Neural crest cell (in vitro differentiated cells): ENCODE data around the gene ECSCR. TPM values are rescaled to one million over a fixed set of nuclear protein-coding genes. Genes with fewer than 3 reads are reported as not detected.

Experiments used
- DNase-seq: peaks from one replicate; pipeline ENCODE4 v3.0.0; 2021; ENCODE audit warnings: low read depth, mixed read lengths, low spot score
- H3K27ac Mint-ChIP-seq: one replicate; pipeline ENCODE4 v1.8.0; 2021; ENCODE audit warnings: mild to moderate bottlenecking, mixed read lengths; ENCODE audit not compliant: unreplicated experiment
- H3K27me3 Mint-ChIP-seq: 2 replicates; pipeline ENCODE4 v1.8.0; 2021; ENCODE audit warnings: low read depth, mild to moderate bottlenecking, mixed read lengths
- H3K36me3 Mint-ChIP-seq: 2 replicates; pipeline ENCODE4 v1.8.0; 2021; ENCODE audit warnings: low read depth, mild to moderate bottlenecking, mixed read lengths
- H3K4me1 Mint-ChIP-seq: 2 replicates; pipeline ENCODE4 v1.8.0; 2021; ENCODE audit warnings: mixed read lengths
- H3K4me3 Mint-ChIP-seq: one replicate; pipeline ENCODE4 v1.8.0; 2021; ENCODE audit warnings: mild to moderate bottlenecking, mixed read lengths
- H3K9me3 Mint-ChIP-seq: 2 replicates; pipeline ENCODE4 v1.8.0; 2021; ENCODE audit warnings: mixed read lengths
- total RNA-seq: library from RNA; stranded (reverse); gene quantifications from 2 replicates; pipeline ENCODE4 v1.2.1, GENCODE V29; 2021
- TF ChIP-seq, protein P1 (sequence below): fragments of 200-600 bp; sonication (generic); conservative IDR thresholded peaks from 2 replicates; pipeline ENCODE4 v1.5.0; 2021; ENCODE audit warnings: antibody characterized with exemption, mild to moderate bottlenecking

Gene ECSCR
- total RNA-seq, 1 donor from 2014 or later: not detected

DNA sequence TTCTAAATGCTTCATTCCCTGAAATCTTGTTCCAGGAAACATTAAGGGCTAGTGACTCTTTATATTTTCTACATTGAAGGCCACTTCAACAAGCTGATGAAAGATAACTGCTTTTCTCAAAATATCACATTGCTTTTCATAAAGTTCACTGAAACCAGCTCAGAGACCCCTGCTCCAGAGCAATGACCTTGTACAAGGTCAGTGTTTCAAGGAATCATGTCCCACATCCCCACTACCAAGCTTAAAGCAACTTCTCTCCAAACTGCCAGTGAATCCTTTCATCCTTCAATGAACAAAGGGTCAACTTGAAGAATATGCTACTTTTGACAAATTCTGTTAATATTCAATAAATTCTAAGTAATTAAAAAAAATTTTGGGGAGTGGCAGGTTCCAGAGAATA, 46.7 kb downstream of the ECSCR start:
- no peak for DNase-seq
- Mint-ChIP-seq H3K4me1 (no peaks in the 10 kb centered on the region), H3K27ac (no peak overlapping the region), H3K9me3 (no peaks in the 10 kb centered on the region), H3K4me3 (no peak overlapping the region), H3K27me3 (no peaks in the 10 kb centered on the region), H3K36me3 (peaks cover 6% of the 10 kb centered on the region)
- TF ChIP-seq, protein P1, sequence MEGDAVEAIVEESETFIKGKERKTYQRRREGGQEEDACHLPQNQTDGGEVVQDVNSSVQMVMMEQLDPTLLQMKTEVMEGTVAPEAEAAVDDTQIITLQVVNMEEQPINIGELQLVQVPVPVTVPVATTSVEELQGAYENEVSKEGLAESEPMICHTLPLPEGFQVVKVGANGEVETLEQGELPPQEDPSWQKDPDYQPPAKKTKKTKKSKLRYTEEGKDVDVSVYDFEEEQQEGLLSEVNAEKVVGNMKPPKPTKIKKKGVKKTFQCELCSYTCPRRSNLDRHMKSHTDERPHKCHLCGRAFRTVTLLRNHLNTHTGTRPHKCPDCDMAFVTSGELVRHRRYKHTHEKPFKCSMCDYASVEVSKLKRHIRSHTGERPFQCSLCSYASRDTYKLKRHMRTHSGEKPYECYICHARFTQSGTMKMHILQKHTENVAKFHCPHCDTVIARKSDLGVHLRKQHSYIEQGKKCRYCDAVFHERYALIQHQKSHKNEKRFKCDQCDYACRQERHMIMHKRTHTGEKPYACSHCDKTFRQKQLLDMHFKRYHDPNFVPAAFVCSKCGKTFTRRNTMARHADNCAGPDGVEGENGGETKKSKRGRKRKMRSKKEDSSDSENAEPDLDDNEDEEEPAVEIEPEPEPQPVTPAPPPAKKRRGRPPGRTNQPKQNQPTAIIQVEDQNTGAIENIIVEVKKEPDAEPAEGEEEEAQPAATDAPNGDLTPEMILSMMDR: no peak

DNA sequence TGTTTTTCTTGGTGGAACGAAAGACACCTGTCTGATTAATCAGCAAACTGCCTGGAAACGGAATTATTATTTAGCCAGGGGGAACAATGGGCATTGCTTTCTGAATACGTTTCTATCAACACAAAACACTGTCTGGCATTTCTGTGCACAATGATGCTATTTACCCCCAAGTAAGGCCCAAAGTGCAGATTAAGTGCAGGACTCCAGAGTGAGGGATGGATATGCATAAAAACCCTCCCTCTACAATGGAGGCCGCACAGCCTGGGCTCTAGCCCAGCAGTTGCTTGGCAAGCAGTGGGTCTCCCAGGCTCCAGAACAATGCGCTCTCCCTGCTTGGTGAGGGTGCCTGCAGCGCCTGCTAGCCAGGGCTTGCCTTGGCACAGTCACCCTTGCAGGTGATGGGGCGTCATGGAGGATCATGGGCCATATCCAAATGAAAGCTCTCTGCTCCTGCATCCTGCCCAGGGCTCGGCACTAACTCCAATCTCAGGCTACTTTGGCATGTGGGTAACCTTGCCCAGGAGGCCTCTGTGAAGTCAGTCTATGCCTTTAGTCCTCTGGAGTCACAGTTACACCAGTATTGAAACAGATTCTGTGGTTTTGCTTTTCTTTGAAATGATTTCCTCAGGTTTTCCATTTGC, 47.2 kb downstream of the ECSCR start:
- no peaks in the 10 kb centered on the region for H3K27me3 Mint-ChIP-seq
- no peaks in the 10 kb centered on the region for H3K4me1 Mint-ChIP-seq
- DNase-seq: no peak
- no peak overlapping the region for H3K4me3 Mint-ChIP-seq
- H3K9me3 Mint-ChIP-seq: no peaks in the 10 kb centered on the region
- TF ChIP-seq, protein P1: no peak
- peaks cover 6% of the 10 kb centered on the region for H3K36me3 Mint-ChIP-seq
- H3K27ac Mint-ChIP-seq: no peak overlapping the region

DNA sequence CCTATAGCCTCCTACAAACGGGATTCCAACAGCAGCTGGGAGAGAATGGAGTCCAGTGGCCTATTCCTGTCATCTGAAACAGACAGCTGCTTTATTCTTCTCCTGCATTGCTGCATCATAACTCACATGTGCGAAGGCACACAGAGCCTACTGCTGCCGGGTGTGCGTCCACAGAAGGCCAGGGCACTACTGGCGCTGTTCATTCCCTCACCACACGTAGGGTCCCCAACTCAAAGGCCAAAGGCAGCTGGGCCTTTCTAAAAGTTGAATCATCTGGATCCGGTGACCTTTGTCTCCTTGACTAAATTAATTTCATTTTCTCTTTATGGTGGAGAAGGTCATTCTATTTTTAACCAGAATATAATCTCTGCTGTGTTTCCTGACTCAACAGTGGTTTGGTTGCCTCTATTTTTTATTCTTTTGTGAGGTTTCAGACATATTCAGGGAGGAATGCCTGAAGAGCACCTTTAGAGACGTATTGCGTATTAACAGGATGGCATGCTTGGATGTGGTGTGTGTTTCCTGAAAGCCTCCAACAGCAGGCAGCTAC, 47.9 kb downstream of the ECSCR start:
- H3K27ac Mint-ChIP-seq: no peak overlapping the region
- peaks cover 6% of the 10 kb centered on the region for H3K36me3 Mint-ChIP-seq
- H3K4me1 Mint-ChIP-seq: no peaks in the 10 kb centered on the region
- no peaks in the 10 kb centered on the region for H3K27me3 Mint-ChIP-seq
- no peaks in the 10 kb centered on the region for H3K9me3 Mint-ChIP-seq
- no peak overlapping the region for H3K4me3 Mint-ChIP-seq
- DNase-seq: no peak
- TF ChIP-seq, protein P1: no peak

DNA sequence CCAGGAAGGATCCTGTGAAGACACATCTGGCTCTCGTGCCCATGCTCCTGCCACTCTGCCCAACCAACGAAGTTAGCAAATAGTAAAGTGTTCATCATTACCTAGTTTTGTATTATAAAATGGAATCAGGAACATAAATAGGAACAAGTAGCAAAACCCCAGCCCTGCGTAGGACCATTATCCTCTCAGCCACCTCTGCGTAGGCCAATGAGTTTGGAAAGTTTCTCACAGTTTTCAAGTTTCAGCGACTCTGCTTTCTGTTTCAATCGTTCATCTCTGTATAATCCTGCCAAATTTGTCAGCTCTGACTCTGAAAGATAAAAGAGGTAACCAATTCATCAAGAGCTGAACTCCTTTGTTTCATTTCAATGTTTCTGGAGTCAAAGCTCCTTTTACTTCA, 48.6 kb downstream of the ECSCR start:
- H3K27me3 Mint-ChIP-seq: no peaks in the 10 kb centered on the region
- no peaks in the 10 kb centered on the region for H3K9me3 Mint-ChIP-seq
- no peak for DNase-seq
- H3K4me3 Mint-ChIP-seq: no peak overlapping the region
- H3K27ac Mint-ChIP-seq: no peak overlapping the region
- H3K36me3 Mint-ChIP-seq: peaks cover 4% of the 10 kb centered on the region
- H3K4me1 Mint-ChIP-seq: no peaks in the 10 kb centered on the region
- TF ChIP-seq, protein P1: no peak

DNA sequence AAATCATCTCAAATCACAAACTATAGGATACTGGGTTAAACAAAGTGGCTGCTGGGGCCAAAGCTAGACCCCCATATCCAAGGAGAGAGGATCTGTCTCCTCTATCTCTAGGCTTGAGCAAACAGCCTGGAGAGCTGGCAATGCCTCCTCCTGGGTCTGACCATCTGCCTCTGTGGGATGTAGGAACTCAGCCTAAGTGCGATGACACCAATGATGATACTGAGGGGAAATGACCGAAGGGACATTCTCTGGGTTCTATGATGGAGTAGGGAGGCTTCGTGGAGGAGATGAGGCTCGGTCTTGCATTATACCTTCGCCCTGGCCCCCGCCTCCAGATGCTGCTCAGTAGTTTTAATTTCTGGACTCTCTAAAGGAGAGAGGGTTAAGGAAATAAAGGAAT, 49.4 kb downstream of the ECSCR start:
- TF ChIP-seq, protein P1: no peak
- H3K36me3 Mint-ChIP-seq: no peaks in the 10 kb centered on the region
- no peaks in the 10 kb centered on the region for H3K9me3 Mint-ChIP-seq

More for the DNA sequence above, 49.4 kb downstream of the ECSCR start:
- no peaks in the 10 kb centered on the region for H3K4me1 Mint-ChIP-seq
- no peak overlapping the region for H3K27ac Mint-ChIP-seq
- H3K27me3 Mint-ChIP-seq: no peaks in the 10 kb centered on the region
- DNase-seq: no peak
- H3K4me3 Mint-ChIP-seq: no peak overlapping the region
